ENCODE results near the gene AXL. TPM values are rescaled to one million over a fixed set of nuclear protein-coding genes. Genes with fewer than 3 reads are reported as not detected.

Gene AXL
- total RNA-seq, 1 experiment from 2014 or later, result 236 TPM

DNA sequence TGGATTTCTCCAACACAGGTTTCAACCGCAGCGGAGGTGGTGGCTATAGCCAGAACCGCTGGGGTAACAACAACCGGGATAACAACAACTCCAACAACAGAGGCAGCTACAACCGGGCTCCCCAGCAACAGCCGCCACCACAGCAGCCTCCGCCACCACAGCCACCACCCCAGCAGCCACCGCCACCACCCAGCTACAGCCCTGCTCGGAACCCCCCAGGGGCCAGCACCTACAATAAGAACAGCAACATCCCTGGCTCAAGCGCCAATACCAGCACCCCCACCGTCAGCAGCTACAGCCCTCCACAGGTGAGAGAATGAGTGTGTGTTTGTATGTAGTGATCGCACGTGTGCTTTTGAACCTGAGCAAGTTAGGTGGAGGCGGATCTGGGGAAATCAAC lies 84.9 kb downstream of the AXL start:
- H3K4me1 ChIP-seq (replicated peaks; ENCODE audit: insufficient read depth), result peaks cover 3% of the 10 kb centered on the region; the same call in 1 of the 2 replicates
- no peaks in the 10 kb centered on the region for H3K27me3 ChIP-seq (ENCODE audit: insufficient read depth, low read depth)
- no TSS peak for BruUV-seq (replicated peaks)
- ChIA-PET POLR2A (ENCODE audit: unreplicated experiment) (interaction anchor here (0.6 kb wide), 1 partner anchor 493 kb away, joined by 5 read pairs; no protein-coding TSS in a partner anchor), CTCF (no interaction called here)
- no peaks in the 10 kb centered on the region for H3K9me2 ChIP-seq (ENCODE audit: insufficient read depth)
- intact Hi-C loops (cut with micrococcal nuclease; ENCODE audit: unreplicated experiment), result no loop called here
- no peaks in the 10 kb centered on the region for H3K79me2 ChIP-seq (ENCODE audit: low read depth)
- no peaks in the 10 kb centered on the region for H4K20me1 ChIP-seq (ENCODE audit: insufficient read depth)
- H2AFZ ChIP-seq, result no peak overlapping the region
- no peak for TF ChIP-seq EZH2 (IDR thresholded peaks at IDR 0.05; ENCODE audit: low read depth)
- TF ChIP-seq, protein P1, sequence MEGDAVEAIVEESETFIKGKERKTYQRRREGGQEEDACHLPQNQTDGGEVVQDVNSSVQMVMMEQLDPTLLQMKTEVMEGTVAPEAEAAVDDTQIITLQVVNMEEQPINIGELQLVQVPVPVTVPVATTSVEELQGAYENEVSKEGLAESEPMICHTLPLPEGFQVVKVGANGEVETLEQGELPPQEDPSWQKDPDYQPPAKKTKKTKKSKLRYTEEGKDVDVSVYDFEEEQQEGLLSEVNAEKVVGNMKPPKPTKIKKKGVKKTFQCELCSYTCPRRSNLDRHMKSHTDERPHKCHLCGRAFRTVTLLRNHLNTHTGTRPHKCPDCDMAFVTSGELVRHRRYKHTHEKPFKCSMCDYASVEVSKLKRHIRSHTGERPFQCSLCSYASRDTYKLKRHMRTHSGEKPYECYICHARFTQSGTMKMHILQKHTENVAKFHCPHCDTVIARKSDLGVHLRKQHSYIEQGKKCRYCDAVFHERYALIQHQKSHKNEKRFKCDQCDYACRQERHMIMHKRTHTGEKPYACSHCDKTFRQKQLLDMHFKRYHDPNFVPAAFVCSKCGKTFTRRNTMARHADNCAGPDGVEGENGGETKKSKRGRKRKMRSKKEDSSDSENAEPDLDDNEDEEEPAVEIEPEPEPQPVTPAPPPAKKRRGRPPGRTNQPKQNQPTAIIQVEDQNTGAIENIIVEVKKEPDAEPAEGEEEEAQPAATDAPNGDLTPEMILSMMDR (conservative IDR thresholded peaks at IDR 0.05), result no peak
- no peak overlapping the region for H3K4me2 ChIP-seq
- H3K4me3 ChIP-seq, result no peak overlapping the region
- H3K36me3 ChIP-seq (ENCODE audit: low read depth), result peaks cover 21% of the 10 kb centered on the region; the same call in 1 of the 2 replicates
- H3K9me3 ChIP-seq (ENCODE audit: insufficient read depth, low read depth), result no peaks in the 10 kb centered on the region
- peaks cover 37% of the 10 kb centered on the region for H3F3A ChIP-seq (ENCODE audit: insufficient read depth, low read depth)
- no peak overlapping the region for H3K27ac ChIP-seq
- no peak for DNase-seq

DNA sequence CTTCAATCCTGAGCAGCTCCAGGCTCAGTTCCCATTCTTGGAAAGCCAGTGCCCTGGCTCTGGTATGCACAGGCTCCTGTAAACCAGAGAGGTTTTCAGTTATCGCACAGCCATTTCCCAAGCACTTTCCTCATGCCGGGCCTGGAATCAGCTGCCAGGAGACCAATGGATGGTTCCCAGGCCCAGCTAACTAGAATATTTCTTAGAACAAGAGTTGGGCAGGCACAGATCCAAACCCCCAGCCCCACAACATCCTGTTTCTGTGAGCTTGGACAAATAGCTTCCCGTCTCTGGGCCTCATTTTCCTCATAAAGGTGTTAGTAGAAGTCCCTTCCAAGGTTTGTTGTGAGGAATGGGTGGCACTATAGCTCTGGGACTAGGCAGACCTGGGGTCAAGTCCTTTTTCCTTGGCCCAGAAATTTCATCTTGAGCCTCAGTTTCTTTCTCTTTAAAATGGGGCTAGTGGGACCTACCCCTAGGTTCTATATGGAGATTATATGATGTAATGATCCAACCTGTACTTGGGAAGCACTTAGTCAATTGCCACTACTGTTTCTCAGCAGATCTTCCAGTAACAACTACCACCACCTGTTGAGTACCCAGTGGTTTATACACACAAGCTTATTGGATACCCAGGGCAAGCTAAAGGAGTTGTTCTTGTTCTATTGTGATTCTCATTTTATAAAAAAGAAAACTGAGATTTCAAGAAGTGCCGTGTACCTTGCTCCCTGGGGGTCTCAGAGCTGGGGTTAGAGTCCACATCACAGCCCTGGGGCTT lies 85.9 kb downstream of the AXL start:
- no TSS peak for BruUV-seq (replicated peaks)
- no peak for DNase-seq
- H3K36me3 ChIP-seq (ENCODE audit: low read depth), result peaks cover 11% of the 10 kb centered on the region; the same call in 1 of the 2 replicates
- POLR2A ChIA-PET (ENCODE audit: unreplicated experiment), result interaction anchor here (0.5 to 0.6 kb wide), 2 partner anchors 12 to 61 kb away, joined by 3 read pairs; no protein-coding TSS in a partner anchor
- H4K20me1 ChIP-seq (ENCODE audit: insufficient read depth), result no peaks in the 10 kb centered on the region
- intact Hi-C loops (cut with micrococcal nuclease; ENCODE audit: unreplicated experiment), result loop anchor here (5.0 kb wide), 2 partner anchors 103 to 178 kb away; no protein-coding TSS in a partner anchor
- no peaks in the 10 kb centered on the region for H3K9me2 ChIP-seq (ENCODE audit: insufficient read depth)
- H2AFZ ChIP-seq, result no peak overlapping the region
- TF ChIP-seq, protein P1 (conservative IDR thresholded peaks at IDR 0.05), result no peak
- no peak for TF ChIP-seq EZH2 (IDR thresholded peaks at IDR 0.05; ENCODE audit: low read depth)
- CTCF ChIA-PET, result interaction anchor here (0.6 kb wide), 1 partner anchor 43 kb away, joined by 10 read pairs; no protein-coding TSS in a partner anchor
- no peak overlapping the region for H3K27ac ChIP-seq
- no peak overlapping the region for H3K4me2 ChIP-seq
- peaks cover 7% of the 10 kb centered on the region for H3K4me1 ChIP-seq (replicated peaks; ENCODE audit: insufficient read depth)
- H3K4me3 ChIP-seq, result no peak overlapping the region
- peaks cover 42% of the 10 kb centered on the region for H3F3A ChIP-seq (ENCODE audit: insufficient read depth, low read depth)
- no peaks in the 10 kb centered on the region for H3K79me2 ChIP-seq (ENCODE audit: low read depth)
- no peaks in the 10 kb centered on the region for H3K9me3 ChIP-seq (ENCODE audit: insufficient read depth, low read depth)
- no peaks in the 10 kb centered on the region for H3K27me3 ChIP-seq (ENCODE audit: insufficient read depth, low read depth)

DNA sequence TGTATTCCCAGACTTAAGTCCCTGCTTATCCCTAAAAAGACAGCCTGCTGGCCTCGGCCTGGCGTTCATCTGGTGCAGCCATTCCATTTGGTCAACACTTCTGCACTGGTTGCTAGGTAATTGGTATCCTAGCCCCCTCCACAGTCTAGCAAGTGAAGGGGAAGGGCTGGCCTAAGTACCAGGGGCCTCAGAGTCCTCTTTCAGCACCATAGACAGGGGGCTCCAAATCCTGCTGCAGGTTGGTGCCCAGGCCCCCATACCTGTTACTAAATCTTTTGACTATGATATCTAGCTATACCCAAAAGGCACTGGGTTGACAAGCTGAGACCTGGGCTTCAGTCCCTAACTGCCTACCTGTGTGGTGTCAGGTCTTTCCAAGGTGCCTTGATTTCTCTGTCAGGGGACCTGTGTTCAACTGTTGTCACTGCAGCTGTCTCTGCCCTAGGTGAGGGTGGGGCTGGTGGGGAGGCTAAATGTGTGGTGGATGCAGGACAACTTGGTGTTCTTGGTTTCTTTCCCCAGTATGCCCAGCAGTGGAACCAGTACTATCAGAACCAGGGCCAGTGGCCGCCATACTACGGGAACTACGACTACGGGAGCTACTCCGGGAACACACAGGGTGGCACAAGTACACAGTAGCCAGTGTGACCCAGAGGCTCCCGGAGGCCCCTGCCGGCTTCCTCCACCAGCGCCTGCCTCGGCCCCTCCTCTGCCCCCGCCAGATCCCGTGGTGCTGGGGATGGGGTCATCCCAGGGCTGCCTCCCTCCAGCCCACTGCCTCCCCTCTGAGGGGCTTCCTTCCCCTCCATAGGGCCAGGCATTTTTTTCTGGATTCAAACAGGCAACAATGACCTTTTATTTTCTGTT lies 87.1 kb downstream of the AXL start:
- H4K20me1 ChIP-seq (ENCODE audit: insufficient read depth), result no peaks in the 10 kb centered on the region
- CTCF ChIA-PET, result no interaction called here
- peaks cover 47% of the 10 kb centered on the region for H3F3A ChIP-seq (ENCODE audit: insufficient read depth, low read depth)
- no peaks in the 10 kb centered on the region for H3K9me2 ChIP-seq (ENCODE audit: insufficient read depth)
- BruUV-seq (replicated peaks), result no TSS peak
- TF ChIP-seq, protein P1 (conservative IDR thresholded peaks at IDR 0.05), result no peak
- TF ChIP-seq EZH2 (IDR thresholded peaks at IDR 0.05; ENCODE audit: low read depth), result no peak
- peaks cover 5% of the 10 kb centered on the region for H3K79me2 ChIP-seq (ENCODE audit: low read depth)
- intact Hi-C loops (cut with micrococcal nuclease; ENCODE audit: unreplicated experiment), result loop anchor here (5.0 kb wide), 2 partner anchors 104 to 179 kb away; no protein-coding TSS in a partner anchor
- H3K27ac ChIP-seq, result no peak overlapping the region
- peaks cover 9% of the 10 kb centered on the region; the same call in 1 of the 2 replicates for H3K36me3 ChIP-seq (ENCODE audit: low read depth)
- no peak for DNase-seq
- POLR2A ChIA-PET (ENCODE audit: unreplicated experiment), result no interaction called here
- no peak overlapping the region for H3K4me2 ChIP-seq
- H3K4me3 ChIP-seq, result no peak overlapping the region
- no peak overlapping the region for H2AFZ ChIP-seq
- no peaks in the 10 kb centered on the region for H3K9me3 ChIP-seq (ENCODE audit: insufficient read depth, low read depth)
- no peaks in the 10 kb centered on the region for H3K27me3 ChIP-seq (ENCODE audit: insufficient read depth, low read depth)
- H3K4me1 ChIP-seq (replicated peaks; ENCODE audit: insufficient read depth), result peaks cover 9% of the 10 kb centered on the region
